ENCODE data around the gene DICER1.
"Not testable (repeated sequence)": the region's sequence is repeated elsewhere in the genome, so short reads cannot be mapped to it uniquely, and the experiment has no call there.

DICER1 gene

GRCh38 chr14:95185033-95185766 lies 27.9 kb upstream of the DICER1 start:
- DNase-seq: no peak

- no peak for DNase-seq
Measured at GRCh38 chr14:95184413-95184790, 27.1 kb upstream of the DICER1 start.

- DNase-seq: peak; percentile 20
Measured at GRCh38 chr14:95183532-95184412, 26.4 kb upstream of the DICER1 start.

GRCh38 chr14:95183082-95183481 lies 25.8 kb upstream of the DICER1 start:
- DNase-seq: no peak

GRCh38 chr14:95182379-95182778 lies 25.1 kb upstream of the DICER1 start:
- no peak for DNase-seq

- DNase-seq: no peak
Measured at GRCh38 chr14:95180966-95181741, 23.8 kb upstream of the DICER1 start.

- DNase-seq: not testable (repeated sequence)
Measured at GRCh38 chr14:95175670-95176069, 18.3 kb upstream of the DICER1 start.

GRCh38 chr14:95174184-95174792 lies 17.0 kb upstream of the DICER1 start:
- peak; percentile 3 for DNase-seq

GRCh38 chr14:95173518-95173917 lies 16.2 kb upstream of the DICER1 start:
- DNase-seq: no peak

GRCh38 chr14:95167177-95167576 lies 9.8 kb upstream of the DICER1 start:
- DNase-seq: no peak

- DNase-seq: no peak
Measured at GRCh38 chr14:95165517-95165916, 8.2 kb upstream of the DICER1 start.

GRCh38 chr14:95164506-95164905 lies 7.2 kb upstream of the DICER1 start:
- DNase-seq: no peak

GRCh38 chr14:95163666-95164065 lies 6.3 kb upstream of the DICER1 start:
- no peak for DNase-seq

- no peak for DNase-seq
Measured at GRCh38 chr14:95163132-95163531, 5.8 kb upstream of the DICER1 start.

GRCh38 chr14:95162641-95163040 lies 5.3 kb upstream of the DICER1 start:
- DNase-seq: no peak

GRCh38 chr14:95157048-95157326 lies 342 bp downstream of the DICER1 start:
- no peak for DNase-seq

- no peak for DNase-seq
Measured at GRCh38 chr14:95156161-95157047, 925 bp downstream of the DICER1 start.

GRCh38 chr14:95155045-95155444 lies 2.3 kb downstream of the DICER1 start:
- DNase-seq: no peak

- DNase-seq: no peak
Measured at GRCh38 chr14:95153866-95154265, 3.5 kb downstream of the DICER1 start.

GRCh38 chr14:95151561-95151960 lies 5.8 kb downstream of the DICER1 start:
- DNase-seq: peak; percentile 55

GRCh38 chr14:95150910-95151309 lies 6.4 kb downstream of the DICER1 start:
- no peak for DNase-seq

GRCh38 chr14:95149441-95149840 lies 7.9 kb downstream of the DICER1 start:
- no peak for DNase-seq

Measured in kidney glomerular epithelial cell (primary cell).